Thymus (tissue), 11 donors: Measurements from ENCODE around the gene NR1H2. TPM values are rescaled to one million over a fixed set of nuclear protein-coding genes. Genes with fewer than 3 reads are reported as not detected.
"Not testable (repeated sequence)": the region's sequence is repeated elsewhere in the genome, so short reads cannot be mapped to it uniquely, and the experiment has no call there.

Source experiments
- DNase-seq, 9 donors: peaks; one replicate each; pipeline ENCODE4 v3.0.0-alpha.2; 2013; ENCODE audit warnings: low spot score in 9 of 9, low read depth in 6 of 9, missing footprints in 1 of 9
- H3K27ac ChIP-seq, 2 donors: one replicate each; pipeline ENCODE4 v1.5.1; 2013; ENCODE audit warnings: control low read depth in 1 of 2, low read depth in 1 of 2, low read length in 1 of 2, mild to moderate bottlenecking in 1 of 2, moderate library complexity in 1 of 2
- H3K27me3 ChIP-seq, 2 donors: one replicate each; pipeline ENCODE4 v1.5.1; 2013; ENCODE audit warnings: low read length in 1 of 2; ENCODE audit not compliant: control insufficient read depth in 2 of 2, insufficient read depth in 1 of 2
- H3K36me3 ChIP-seq, 2 donors: one replicate each; pipeline ENCODE4 v1.5.1; 2013; ENCODE audit warnings: low read length in 1 of 2, mild to moderate bottlenecking in 1 of 2, moderate library complexity in 1 of 2; ENCODE audit not compliant: control insufficient read depth in 2 of 2, insufficient read depth in 2 of 2
- H3K4me1 ChIP-seq, 2 donors: one replicate each; pipeline ENCODE4 v1.5.1; 2013; ENCODE audit warnings: low read length in 2 of 2; ENCODE audit not compliant: control insufficient read depth in 2 of 2, insufficient read depth in 2 of 2
- H3K4me3 ChIP-seq, 2 donors: one replicate each; pipeline ENCODE4 v1.5.1; 2013; ENCODE audit warnings: low read length in 2 of 2, control low read depth in 1 of 2, mild to moderate bottlenecking in 1 of 2
- H3K9me3 ChIP-seq, 2 donors: one replicate each; pipeline ENCODE4 v1.5.1; 2013; ENCODE audit warnings: low read length in 1 of 2, mild to moderate bottlenecking in 1 of 2; ENCODE audit not compliant: control insufficient read depth in 2 of 2, insufficient read depth in 1 of 2
- WGBS: extraction: QIAGEN DNeasy Blood & Tissue Kit; methylation state at CpG from one replicate; pipeline ENCODE4 v1.1.7; 2013; 5-methylcytosine and 5-hydroxymethylcytosine counted together
- polyA plus RNA-seq: library from polyadenylated mRNA; stranded (reverse); fragments of 200-250 nt; gene quantifications from one replicate; pipeline ENCODE4 v1.2.3, GENCODE V29; 2013
- total RNA-seq: library from RNA; stranded (reverse); fragments of 120-200 nt; gene quantifications from one replicate; pipeline ENCODE4 v1.2.4, GENCODE V29; 2013
- donor health status: healthy.

NR1H2 gene
- total and polyA plus RNA-seq, 2 donors, result 27.9 to 57.2 TPM

- Histone ChIP-seq H3K36me3 (no peaks in the 10 kb centered on the region), H3K9me3 (peaks cover 18 to 37% of the 10 kb centered on the region in 2 donors), H3K27me3 (peaks cover 47 to 85% of the 10 kb centered on the region in 2 donors), H3K4me3 (peak overlapping the region; percentile 10 to 30), H3K4me1 (peaks cover 22 to 35% of the 10 kb centered on the region in 2 donors), H3K27ac (peak overlapping the region; percentile 25 to 37)
- 4% methylated on average over 48 of the region's 48 CpGs for WGBS
- peak in 6 of 9 donors; percentile 20 to 79 (median 64) for DNase-seq
Observed at GRCh38 chr19:50330365-50331078, 45.7 kb upstream of the NR1H2 start.

- no peak overlapping the region for H3K27ac ChIP-seq
- DNase-seq, result no peak
- no peaks in the 10 kb centered on the region for H3K36me3 ChIP-seq
- H3K4me1 ChIP-seq, result peaks cover 22 to 33% of the 10 kb centered on the region in 2 donors
- H3K9me3 ChIP-seq, result peaks cover 17 to 29% of the 10 kb centered on the region in 2 donors
- 13% methylated on average over 10 of the region's 10 CpGs for WGBS
- H3K27me3 ChIP-seq, result peaks cover 41 to 76% of the 10 kb centered on the region in 2 donors
- H3K4me3 ChIP-seq, result peak overlapping the region in 1 of 2 donors; percentile 30
Observed at GRCh38 chr19:50331221-50331993, 44.9 kb upstream of the NR1H2 start.

- no peaks in the 10 kb centered on the region for H3K36me3 ChIP-seq
- WGBS, result 8% methylated on average over 2 of the region's 2 CpGs
- H3K4me1 ChIP-seq, result peaks cover 22 to 33% of the 10 kb centered on the region in 2 donors
- no peak overlapping the region for H3K4me3 ChIP-seq
- peaks cover 17 to 26% of the 10 kb centered on the region in 2 donors for H3K9me3 ChIP-seq
- H3K27me3 ChIP-seq, result peaks cover 36 to 71% of the 10 kb centered on the region in 2 donors
- DNase-seq, result no peak
- H3K27ac ChIP-seq, result peak overlapping the region in 1 of 2 donors; percentile 64
Observed at GRCh38 chr19:50331994-50332243, 44.3 kb upstream of the NR1H2 start.

GRCh38 chr19:50332244-50333038 lies 43.8 kb upstream of the NR1H2 start:
- Histone ChIP-seq H3K4me1 (peaks cover 22 to 33% of the 10 kb centered on the region in 2 donors), H3K27ac (peak overlapping the region; percentile 64 to 78), H3K27me3 (peaks cover 30 to 66% of the 10 kb centered on the region in 2 donors), H3K36me3 (no peaks in the 10 kb centered on the region), H3K4me3 (peak overlapping the region in 1 of 2 donors; percentile 43), H3K9me3 (peaks cover 17 to 26% of the 10 kb centered on the region in 2 donors)
- no peak for DNase-seq
- 11% methylated on average over 20 of the region's 20 CpGs for WGBS

- peaks cover 22 to 33% of the 10 kb centered on the region in 2 donors for H3K4me1 ChIP-seq
- H3K27ac ChIP-seq, result peak overlapping the region; percentile 52 to 62
- H3K9me3 ChIP-seq, result peaks cover 17 to 26% of the 10 kb centered on the region in 2 donors
- peak overlapping the region; percentile 43 to 51 for H3K4me3 ChIP-seq
- peak in 6 of 9 donors; percentile 36 to 84 (median 64) for DNase-seq
- H3K27me3 ChIP-seq, result peaks cover 22 to 59% of the 10 kb centered on the region in 2 donors
- WGBS, result 4% methylated on average over 34 of the region's 34 CpGs
- no peaks in the 10 kb centered on the region for H3K36me3 ChIP-seq
Observed at GRCh38 chr19:50333235-50333736, 43.0 kb upstream of the NR1H2 start.

- H3K9me3 ChIP-seq, result peaks cover 17 to 26% of the 10 kb centered on the region in 2 donors
- H3K36me3 ChIP-seq, result no peaks in the 10 kb centered on the region
- peak overlapping the region; percentile 45 to 81 for H3K27ac ChIP-seq
- DNase-seq, result peak in 6 of 9 donors; percentile 42 to 78 (median 64)
- 15% methylated on average over 54 of the region's 54 CpGs for WGBS
- peaks cover 15 to 54% of the 10 kb centered on the region in 2 donors for H3K27me3 ChIP-seq
- H3K4me1 ChIP-seq, result peaks cover 22 to 33% of the 10 kb centered on the region in 2 donors
- peak overlapping the region; percentile 43 to 51 for H3K4me3 ChIP-seq
Observed at GRCh38 chr19:50333737-50334617, 42.3 kb upstream of the NR1H2 start.

GRCh38 chr19:50334741-50335421 lies 41.4 kb upstream of the NR1H2 start:
- Histone ChIP-seq H3K9me3 (peaks cover 9 to 18% of the 10 kb centered on the region in 2 donors), H3K4me1 (peaks cover 22 to 33% of the 10 kb centered on the region in 2 donors), H3K36me3 (no peaks in the 10 kb centered on the region), H3K27ac (no peak overlapping the region), H3K27me3 (peaks cover 6 to 45% of the 10 kb centered on the region in 2 donors), H3K4me3 (no peak overlapping the region)
- DNase-seq, result no peak
- 94% methylated on average over 12 of the region's 12 CpGs for WGBS

GRCh38 chr19:50337031-50337430 lies 39.2 kb upstream of the NR1H2 start:
- H3K9me3 ChIP-seq, H3K4me3 ChIP-seq, DNase-seq, H3K27ac ChIP-seq, H3K36me3 ChIP-seq: not testable (repeated sequence)
- peaks cover 13 to 21% of the 10 kb centered on the region in 2 donors for H3K4me1 ChIP-seq
- WGBS, result 94% methylated on average over 6 of the region's 6 CpGs
- H3K27me3 ChIP-seq, result peaks cover 0 to 28% of the 10 kb centered on the region in 2 donors
